K562 (cell line): Measurements from ENCODE around the gene KCTD16. TPM values are rescaled to one million over a fixed set of nuclear protein-coding genes. Genes with fewer than 3 reads are reported as not detected.

ENCODE experiments used
- ATF3 ChIP-seq, 2 experiments: fragments of 450-650 bp in 1 of 2; sonication (generic) in 1 of 2; formaldehyde crosslinking in 1 of 2; IDR thresholded peaks in 1 of 2; conservative IDR thresholded peaks in 1 of 2; 2 replicates each; pipeline versions ENCODE4 v1.6.1 to v1.8.1; 2016 to 2023; ENCODE audit warnings: mild to moderate bottlenecking in 2 of 2, moderate library complexity in 2 of 2, inconsistent platforms in 1 of 2, missing genetic modification reagents in 1 of 2
- COPS2 ChIP-seq: fragments of 450-650 bp; conservative IDR thresholded peaks from 2 replicates; pipeline ENCODE4 v1.6.1; 2016; ENCODE audit warnings: mild to moderate bottlenecking, moderate library complexity
- KHSRP ChIP-seq: fragments of 450-650 bp; IDR thresholded peaks from 2 replicates; pipeline ENCODE4 v1.6.1; 2017
- POLR3A ChIP-seq: IDR thresholded peaks from 2 replicates; pipeline ENCODE4 v1.6.1; 2011; ENCODE audit warnings: borderline replicate concordance, mild to moderate bottlenecking, moderate library complexity; ENCODE audit not compliant: insufficient read length, insufficient read depth; ENCODE audit errors: extremely low read depth
- REST ChIP-seq, 2 experiments: fragments of 450-650 bp; formaldehyde crosslinking in 1 of 2; IDR thresholded peaks; 2 replicates each; pipeline versions ENCODE4 v1.4.0 to v1.6.1; 2014 to 2020; ENCODE audit warnings: mild to moderate bottlenecking in 2 of 2, borderline replicate concordance in 1 of 2, low read depth in 1 of 2
- SAP30 ChIP-seq: fragments of 200-600 bp; sonication (generic); IDR thresholded peaks from 2 replicates; pipeline ENCODE4 v1.6.1; 2012; ENCODE audit warnings: borderline replicate concordance, low read depth, mild to moderate bottlenecking, moderate library complexity, low read length, control low read depth, inconsistent platforms; ENCODE audit not compliant: insufficient read depth, poor library complexity, severe bottlenecking
- SETDB1 ChIP-seq: IDR thresholded peaks from one replicate; pipeline ENCODE4 v1.6.1; 2012; ENCODE audit warnings: low read length, control low read depth, inconsistent platforms
- TCF7L2 ChIP-seq: fragments of 150-350 bp; IDR thresholded peaks from 2 replicates; pipeline ENCODE4 v1.6.1; 2016; ENCODE audit warnings: low read depth, mild to moderate bottlenecking, low read length, moderate library complexity
- THAP7 ChIP-seq: fragments of 250-450 bp; sonication (Bioruptor Pico); IDR thresholded peaks from 2 replicates; pipeline ENCODE4 v1.5.0; 2021
- ZBTB8A ChIP-seq: fragments of 450-650 bp; IDR thresholded peaks from 2 replicates; pipeline ENCODE4 v1.6.1; 2018; ENCODE audit warnings: mild to moderate bottlenecking, moderate library complexity; ENCODE audit not compliant: partially characterized antibody
- polyA plus RNA-seq, 8 experiments: library from polyadenylated mRNA; depleted of rRNA in 4 of 8; stranded (reverse) in 5 of 8; unstranded in 3 of 8; fragments of >200 nt; fragmentation: Nextera tagmentation in 2 of 8; fragmentation: Illumina TruSeq in 1 of 8; extraction: Ambion mirVana in 2 of 8; extraction: Trizol in 1 of 8; gene quantifications; 2 replicates each; pipeline versions ENCODE4 v1.2.1 to v1.2.3, GENCODE V29; 2011 to 2014; ENCODE audit warnings: inconsistent platforms in 1 of 8, missing spikeins in 1 of 8
- total RNA-seq, 7 experiments: library from RNA; depleted of rRNA in 6 of 7; stranded (reverse); fragments of >200 nt in 6 of 7; fragmentation: Illumina TruSeq in 2 of 7; extraction: Trizol in 2 of 7; gene quantifications; 2 replicates each; pipeline versions ENCODE4 v1.2.1 to v1.2.3, GENCODE V29; 2011 to 2021; ENCODE audit warnings: low replicate concordance in 1 of 7

Gene KCTD16
- total and polyA plus RNA-seq, 9 of the 15 experiments (the other 6 are each of a cell fraction or from before 2014, with no cell fraction given), result 0.04 TPM; not detected in 8

- TF ChIP-seq REST (IDR thresholded peaks at IDR 0.05; ENCODE audit: borderline replicate concordance) (no peak), REST (CRISPR knock-in tag; IDR thresholded peaks at IDR 0.05; ENCODE audit: low read depth) (no peak), THAP7 (CRISPR knock-in tag) (no peak), POLR3A (no peak), KHSRP (no peak), ATF3 (IDR thresholded peaks at IDR 0.05) (no peak), ATF3 (CRISPR knock-in tag; conservative IDR thresholded peaks at IDR 0.05) (no peak), TCF7L2 (no peak), ZBTB8A (no peak), COPS2 (no peak), SAP30 (no peak), SETDB1 (no peak)
Observed at GRCh38 chr5:144511580-144512072, 341.0 kb downstream of the KCTD16 start (continued).
